GM12872 (cell line): ENCODE measurements around the gene NR3C2.

Source experiments
- CTCF ChIP-seq: IDR thresholded peaks from 3 replicates; pipeline ENCODE4 v1.5.1; 2011; ENCODE audit warnings: low read depth, mild to moderate bottlenecking, low read length, moderate library complexity; ENCODE audit not compliant: insufficient read depth

NR3C2 gene

GRCh38 chr4:148118179-148118578 lies 324.0 kb downstream of the NR3C2 start:
- TF ChIP-seq CTCF = no peak

GRCh38 chr4:148116969-148117368 lies 325.2 kb downstream of the NR3C2 start:
- no peak for TF ChIP-seq CTCF

GRCh38 chr4:148116264-148116663 lies 325.9 kb downstream of the NR3C2 start:
- TF ChIP-seq CTCF = no peak

- TF ChIP-seq CTCF = no peak
These were observed 327.8 kb downstream of the NR3C2 start for GRCh38 chr4:148114436-148114835.

- TF ChIP-seq CTCF = no peak
These were observed 329.8 kb downstream of the NR3C2 start for GRCh38 chr4:148112231-148112982.

GRCh38 chr4:148110169-148110568 lies 332.0 kb downstream of the NR3C2 start:
- TF ChIP-seq CTCF = no peak

- no peak for TF ChIP-seq CTCF
These were observed 333.0 kb downstream of the NR3C2 start for GRCh38 chr4:148109216-148109615.
